Lower lobe of right lung (tissue), 2 donors: ENCODE data around the gene CORO2B. TPM values are rescaled to one million over a fixed set of nuclear protein-coding genes. Genes with fewer than 3 reads are reported as not detected.

ENCODE experiments used
- ATAC-seq, 2 donors: fragments of 200-7000 bp; cut with Tn5 transposase; one replicate each; pipeline ENCODE4 v1.9.1; 2020 to 2022; ENCODE audit warnings: mild to moderate bottlenecking in 2 of 2, moderate library complexity in 2 of 2
- DNase-seq: peaks from one replicate; pipeline ENCODE4 v3.0.0-alpha.2; 2020
- H3K27ac ChIP-seq: fragments of 200-600 bp; one replicate; pipeline ENCODE4 v1.8.0; 2022
- H3K27me3 ChIP-seq: fragments of 200-600 bp; one replicate; pipeline ENCODE4 v1.8.0; 2022; ENCODE audit warnings: low read depth
- H3K36me3 ChIP-seq: fragments of 200-600 bp; one replicate; pipeline ENCODE4 v1.8.0; 2022; ENCODE audit warnings: mild to moderate bottlenecking
- H3K4me1 ChIP-seq: fragments of 200-600 bp; one replicate; pipeline ENCODE4 v1.8.0; 2022
- H3K4me3 ChIP-seq: fragments of 200-600 bp; one replicate; pipeline ENCODE4 v1.8.0; 2022; ENCODE audit warnings: mild to moderate bottlenecking
- H3K9me3 ChIP-seq: fragments of 200-600 bp; one replicate; pipeline ENCODE4 v1.8.0; 2022
- intact Hi-C: fragments of 100-400 bp; cut with DNase I; formaldehyde crosslinking; loops from one replicate; pipeline ENCODE4 v1.11.0; 2022
- total RNA-seq: library from RNA; stranded (reverse); fragmentation: NEBNext Ultra II Directional; extraction: Animal tissue kit (Norgen Biotek cat#: 25700); gene quantifications from one replicate; pipeline ENCODE4 v1.2.1, GENCODE V29; 2021
- TF ChIP-seq, protein P1 (sequence below): fragments of 200-600 bp; IDR thresholded peaks from one replicate; pipeline ENCODE4 v1.8.0; 2022; ENCODE audit warnings: antibody characterized with exemption, mild to moderate bottlenecking
- donor health status: DM: no; HTN: yes; CAD: no; lungs with severe emphysema.

Gene CORO2B
- total RNA-seq, 1 donor from 2014 or later = 6.8 TPM

DNA sequence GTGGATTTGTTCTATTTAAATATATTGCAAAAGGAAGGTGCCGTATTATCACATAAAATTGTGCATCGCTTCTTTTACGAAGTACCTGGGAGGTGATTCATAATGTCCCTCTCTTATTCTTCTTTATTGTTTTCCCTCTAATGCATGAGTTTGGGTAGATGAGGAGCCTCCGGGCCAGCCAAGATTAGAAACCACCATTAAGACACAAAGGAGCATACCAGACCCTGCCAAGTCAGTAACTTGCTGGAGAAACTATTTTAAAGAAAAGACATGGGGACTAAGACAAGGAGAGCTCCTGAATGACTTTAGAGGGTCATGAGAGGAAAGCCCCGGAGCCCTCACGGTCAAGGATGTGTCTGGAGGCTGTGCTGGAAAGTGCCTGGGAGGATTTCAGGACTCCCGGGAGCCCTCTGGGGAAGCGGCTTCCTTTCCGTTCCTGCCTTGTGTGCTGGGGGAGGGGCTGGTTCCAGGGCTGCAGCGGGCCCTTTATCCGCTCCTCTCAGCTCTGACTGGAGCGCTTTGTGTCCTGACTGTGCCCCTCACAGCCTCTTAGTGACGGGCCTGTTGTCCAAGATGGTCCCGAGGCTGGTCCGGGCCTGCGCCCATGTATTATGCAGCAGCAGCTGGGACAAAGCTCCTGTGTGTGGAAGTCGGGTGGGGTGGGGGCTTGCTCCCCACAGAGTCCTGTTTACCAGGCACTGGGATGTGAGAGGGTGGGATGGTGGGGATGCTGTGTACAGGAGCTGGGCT lies 35.7 kb downstream of the CORO2B start:
- intact Hi-C loops = no loop called here
- Histone ChIP-seq H3K9me3 (no peaks in the 10 kb centered on the region), H3K4me1 (peaks cover 26% of the 10 kb centered on the region), H3K36me3 (no peaks in the 10 kb centered on the region), H3K4me3 (no peak overlapping the region), H3K27ac (no peak overlapping the region), H3K27me3 (no peaks in the 10 kb centered on the region)
- TF ChIP-seq, protein P1, sequence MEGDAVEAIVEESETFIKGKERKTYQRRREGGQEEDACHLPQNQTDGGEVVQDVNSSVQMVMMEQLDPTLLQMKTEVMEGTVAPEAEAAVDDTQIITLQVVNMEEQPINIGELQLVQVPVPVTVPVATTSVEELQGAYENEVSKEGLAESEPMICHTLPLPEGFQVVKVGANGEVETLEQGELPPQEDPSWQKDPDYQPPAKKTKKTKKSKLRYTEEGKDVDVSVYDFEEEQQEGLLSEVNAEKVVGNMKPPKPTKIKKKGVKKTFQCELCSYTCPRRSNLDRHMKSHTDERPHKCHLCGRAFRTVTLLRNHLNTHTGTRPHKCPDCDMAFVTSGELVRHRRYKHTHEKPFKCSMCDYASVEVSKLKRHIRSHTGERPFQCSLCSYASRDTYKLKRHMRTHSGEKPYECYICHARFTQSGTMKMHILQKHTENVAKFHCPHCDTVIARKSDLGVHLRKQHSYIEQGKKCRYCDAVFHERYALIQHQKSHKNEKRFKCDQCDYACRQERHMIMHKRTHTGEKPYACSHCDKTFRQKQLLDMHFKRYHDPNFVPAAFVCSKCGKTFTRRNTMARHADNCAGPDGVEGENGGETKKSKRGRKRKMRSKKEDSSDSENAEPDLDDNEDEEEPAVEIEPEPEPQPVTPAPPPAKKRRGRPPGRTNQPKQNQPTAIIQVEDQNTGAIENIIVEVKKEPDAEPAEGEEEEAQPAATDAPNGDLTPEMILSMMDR = no peak
- DNase-seq = no peak
- ATAC-seq = no peak

DNA sequence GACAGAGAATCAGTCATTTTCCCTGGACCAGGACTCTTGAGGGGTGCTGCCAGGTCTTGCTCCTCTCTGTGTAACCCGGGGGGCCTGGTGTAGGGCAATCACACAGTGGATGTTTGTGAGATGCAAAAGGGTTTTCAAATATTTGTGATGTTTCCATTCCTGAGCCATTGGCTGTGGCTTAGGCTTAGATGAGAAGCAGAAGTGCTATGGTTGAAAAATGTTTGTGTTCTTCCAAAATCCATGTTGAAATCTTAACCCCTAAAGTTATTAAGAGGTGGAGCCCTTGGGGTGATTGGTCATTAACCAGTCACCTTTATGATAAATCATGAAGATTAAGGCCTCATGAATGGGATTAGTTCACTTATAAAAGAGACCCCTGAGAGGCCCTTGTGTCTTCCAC lies 36.5 kb downstream of the CORO2B start:
- peaks cover 25% of the 10 kb centered on the region for H3K4me1 ChIP-seq
- H3K4me3 ChIP-seq = no peak overlapping the region
- no peaks in the 10 kb centered on the region for H3K36me3 ChIP-seq
- H3K27me3 ChIP-seq = no peaks in the 10 kb centered on the region
- ATAC-seq (no peak), DNase-seq (no peak)
- TF ChIP-seq, protein P1 = no peak
- intact Hi-C loops = no loop called here
- no peak overlapping the region for H3K27ac ChIP-seq
- H3K9me3 ChIP-seq = no peaks in the 10 kb centered on the region

- Histone ChIP-seq H3K4me1 (peaks cover 30% of the 10 kb centered on the region), H3K27ac (no peak overlapping the region), H3K36me3 (no peaks in the 10 kb centered on the region), H3K27me3 (no peaks in the 10 kb centered on the region), H3K9me3 (no peaks in the 10 kb centered on the region), H3K4me3 (no peak overlapping the region)
- TF ChIP-seq, protein P1 = no peak
- ATAC-seq (no peak), DNase-seq (no peak)
- intact Hi-C loops = no loop called here
Observed at GRCh38 chr15:68615811-68616210, 37.0 kb downstream of the CORO2B start.

DNA sequence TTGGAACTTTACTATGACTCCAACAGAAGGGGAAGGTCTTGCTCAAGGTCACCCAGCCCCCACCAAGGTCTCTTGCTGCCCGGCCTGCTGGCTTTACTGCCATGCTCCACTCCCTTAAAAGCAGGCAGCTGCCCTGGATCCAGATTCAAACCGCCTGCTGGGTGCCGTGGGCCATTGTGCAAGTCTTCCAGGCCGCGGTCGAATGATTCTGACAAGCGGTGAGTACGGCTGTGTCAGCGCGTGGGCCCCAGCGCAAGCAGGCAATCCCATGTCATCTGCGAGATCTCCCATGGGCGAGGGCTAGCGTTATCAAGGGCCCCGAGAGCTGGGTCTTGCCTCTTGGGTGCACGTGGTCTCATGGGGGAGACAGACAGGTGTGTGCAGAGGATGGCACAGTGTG lies 37.6 kb downstream of the CORO2B start:
- Histone ChIP-seq H3K9me3 (no peaks in the 10 kb centered on the region), H3K36me3 (no peaks in the 10 kb centered on the region), H3K4me1 (peaks cover 36% of the 10 kb centered on the region), H3K4me3 (no peak overlapping the region), H3K27ac (no peak overlapping the region), H3K27me3 (no peaks in the 10 kb centered on the region)
- DNase-seq = no peak
- no peak for ATAC-seq
- intact Hi-C loops = no loop called here
- TF ChIP-seq, protein P1 = no peak

- no peaks in the 10 kb centered on the region for H3K9me3 ChIP-seq
- H3K27me3 ChIP-seq = no peaks in the 10 kb centered on the region
- intact Hi-C loops = no loop called here
- H3K4me1 ChIP-seq = peaks cover 37% of the 10 kb centered on the region
- H3K27ac ChIP-seq = no peak overlapping the region
- DNase-seq = no peak
- no peak for ATAC-seq
- H3K36me3 ChIP-seq = no peaks in the 10 kb centered on the region
- no peak overlapping the region for H3K4me3 ChIP-seq
- TF ChIP-seq, protein P1 = no peak
Observed at GRCh38 chr15:68617001-68617400, 38.2 kb downstream of the CORO2B start.
